Measurements from ENCODE around the gene CORO2B. TPM values are rescaled to one million over a fixed set of nuclear protein-coding genes. Genes with fewer than 3 reads are reported as not detected.

CORO2B gene
- total RNA-seq, 1 donor from 2014 or later = 1.0 TPM

GRCh38 chr15:68559345-68560310 is 19.2 kb upstream of the CORO2B start:
- no peak overlapping the region for H3K27ac ChIP-seq (ENCODE audit: low read depth, low read length)
- no peaks in the 10 kb centered on the region for H3K9me3 ChIP-seq (ENCODE audit: control insufficient read depth in 3 of 3, low read length in 3 of 3)
- no peaks in the 10 kb centered on the region for H3K36me3 ChIP-seq (ENCODE audit: control insufficient read depth in 3 of 3, insufficient read depth in 3 of 3, low read length in 3 of 3)
- H3K4me1 ChIP-seq (ENCODE audit: control insufficient read depth in 3 of 3, insufficient read depth in 3 of 3, low read length in 3 of 3) = peaks cover 7 to 11% (median 8%) of the 10 kb centered on the region in 3 donors
- peak overlapping the region in 2 of 3 donors; percentile 45 to 66 for H3K9ac ChIP-seq (ENCODE audit: low read depth in 1 of 3, low read length in 3 of 3)
- peak overlapping the region; percentile 68 to 72 (median 69) for H3K4me3 ChIP-seq (ENCODE audit: low read length in 3 of 3)
- peaks cover 0 to 42% (median 24%) of the 10 kb centered on the region in 3 donors for H3K27me3 ChIP-seq (ENCODE audit: control insufficient read depth in 3 of 3, insufficient read depth in 3 of 3, low read length in 3 of 3)

GRCh38 chr15:68560501-68561113 is 18.2 kb upstream of the CORO2B start:
- Histone ChIP-seq H3K9ac (ENCODE audit: low read depth in 1 of 3, low read length in 3 of 3) (no peak overlapping the region), H3K4me3 (ENCODE audit: low read length in 3 of 3) (no peak overlapping the region), H3K27me3 (ENCODE audit: control insufficient read depth in 3 of 3, insufficient read depth in 3 of 3, low read length in 3 of 3) (peaks cover 0 to 39% (median 22%) of the 10 kb centered on the region in 3 donors), H3K4me1 (ENCODE audit: control insufficient read depth in 3 of 3, insufficient read depth in 3 of 3, low read length in 3 of 3) (peaks cover 7 to 11% (median 8%) of the 10 kb centered on the region in 3 donors), H3K27ac (ENCODE audit: low read depth, low read length) (no peak overlapping the region), H3K36me3 (ENCODE audit: control insufficient read depth in 3 of 3, insufficient read depth in 3 of 3, low read length in 3 of 3) (no peaks in the 10 kb centered on the region), H3K9me3 (ENCODE audit: control insufficient read depth in 3 of 3, low read length in 3 of 3) (no peaks in the 10 kb centered on the region)

GRCh38 chr15:68561171-68561900 is 17.5 kb upstream of the CORO2B start:
- Histone ChIP-seq H3K9ac (ENCODE audit: low read depth in 1 of 3, low read length in 3 of 3) (no peak overlapping the region), H3K4me1 (ENCODE audit: control insufficient read depth in 3 of 3, insufficient read depth in 3 of 3, low read length in 3 of 3) (peaks cover 7 to 11% (median 8%) of the 10 kb centered on the region in 3 donors), H3K4me3 (ENCODE audit: low read length in 3 of 3) (no peak overlapping the region), H3K9me3 (ENCODE audit: control insufficient read depth in 3 of 3, low read length in 3 of 3) (no peaks in the 10 kb centered on the region), H3K36me3 (ENCODE audit: control insufficient read depth in 3 of 3, insufficient read depth in 3 of 3, low read length in 3 of 3) (no peaks in the 10 kb centered on the region), H3K27me3 (ENCODE audit: control insufficient read depth in 3 of 3, insufficient read depth in 3 of 3, low read length in 3 of 3) (peaks cover 0 to 39% (median 22%) of the 10 kb centered on the region in 3 donors), H3K27ac (ENCODE audit: low read depth, low read length) (no peak overlapping the region)

- no peaks in the 10 kb centered on the region for H3K9me3 ChIP-seq (ENCODE audit: control insufficient read depth in 3 of 3, low read length in 3 of 3)
- no peak overlapping the region for H3K27ac ChIP-seq (ENCODE audit: low read depth, low read length)
- peaks cover 0 to 39% (median 22%) of the 10 kb centered on the region in 3 donors for H3K27me3 ChIP-seq (ENCODE audit: control insufficient read depth in 3 of 3, insufficient read depth in 3 of 3, low read length in 3 of 3)
- peaks cover 7 to 11% (median 8%) of the 10 kb centered on the region in 3 donors for H3K4me1 ChIP-seq (ENCODE audit: control insufficient read depth in 3 of 3, insufficient read depth in 3 of 3, low read length in 3 of 3)
- no peak overlapping the region for H3K4me3 ChIP-seq (ENCODE audit: low read length in 3 of 3)
- H3K36me3 ChIP-seq (ENCODE audit: control insufficient read depth in 3 of 3, insufficient read depth in 3 of 3, low read length in 3 of 3) = no peaks in the 10 kb centered on the region
- no peak overlapping the region for H3K9ac ChIP-seq (ENCODE audit: low read depth in 1 of 3, low read length in 3 of 3)
Observed at GRCh38 chr15:68561901-68562300, 16.9 kb upstream of the CORO2B start.

- Histone ChIP-seq H3K36me3 (ENCODE audit: control insufficient read depth in 3 of 3, insufficient read depth in 3 of 3, low read length in 3 of 3) (no peaks in the 10 kb centered on the region), H3K27me3 (ENCODE audit: control insufficient read depth in 3 of 3, insufficient read depth in 3 of 3, low read length in 3 of 3) (peaks cover 0 to 19% (median 16%) of the 10 kb centered on the region in 3 donors), H3K4me3 (ENCODE audit: low read length in 3 of 3) (no peak overlapping the region), H3K27ac (ENCODE audit: low read depth, low read length) (no peak overlapping the region), H3K9me3 (ENCODE audit: control insufficient read depth in 3 of 3, low read length in 3 of 3) (no peaks in the 10 kb centered on the region), H3K9ac (ENCODE audit: low read depth in 1 of 3, low read length in 3 of 3) (no peak overlapping the region), H3K4me1 (ENCODE audit: control insufficient read depth in 3 of 3, insufficient read depth in 3 of 3, low read length in 3 of 3) (peaks cover 7 to 9% (median 8%) of the 10 kb centered on the region in 3 donors)
Observed at GRCh38 chr15:68564173-68564572, 14.6 kb upstream of the CORO2B start.

- Histone ChIP-seq H3K27me3 (ENCODE audit: control insufficient read depth in 3 of 3, insufficient read depth in 3 of 3, low read length in 3 of 3) (peaks cover 0 to 13% (median 11%) of the 10 kb centered on the region in 3 donors), H3K4me3 (ENCODE audit: low read length in 3 of 3) (no peak overlapping the region), H3K36me3 (ENCODE audit: control insufficient read depth in 3 of 3, insufficient read depth in 3 of 3, low read length in 3 of 3) (no peaks in the 10 kb centered on the region), H3K9ac (ENCODE audit: low read depth in 1 of 3, low read length in 3 of 3) (no peak overlapping the region), H3K27ac (ENCODE audit: low read depth, low read length) (no peak overlapping the region), H3K9me3 (ENCODE audit: control insufficient read depth in 3 of 3, low read length in 3 of 3) (no peaks in the 10 kb centered on the region), H3K4me1 (ENCODE audit: control insufficient read depth in 3 of 3, insufficient read depth in 3 of 3, low read length in 3 of 3) (no peaks in the 10 kb centered on the region)
Observed at GRCh38 chr15:68565234-68565633, 13.6 kb upstream of the CORO2B start.

- H3K27ac ChIP-seq (ENCODE audit: low read depth, low read length) = no peak overlapping the region
- H3K27me3 ChIP-seq (ENCODE audit: control insufficient read depth in 3 of 3, insufficient read depth in 3 of 3, low read length in 3 of 3) = peaks cover 0 to 9% (median 8%) of the 10 kb centered on the region in 3 donors
- no peaks in the 10 kb centered on the region for H3K9me3 ChIP-seq (ENCODE audit: control insufficient read depth in 3 of 3, low read length in 3 of 3)
- H3K36me3 ChIP-seq (ENCODE audit: control insufficient read depth in 3 of 3, insufficient read depth in 3 of 3, low read length in 3 of 3) = no peaks in the 10 kb centered on the region
- no peaks in the 10 kb centered on the region for H3K4me1 ChIP-seq (ENCODE audit: control insufficient read depth in 3 of 3, insufficient read depth in 3 of 3, low read length in 3 of 3)
- no peak overlapping the region for H3K9ac ChIP-seq (ENCODE audit: low read depth in 1 of 3, low read length in 3 of 3)
- H3K4me3 ChIP-seq (ENCODE audit: low read length in 3 of 3) = no peak overlapping the region
Observed at GRCh38 chr15:68565726-68566125, 13.1 kb upstream of the CORO2B start.

- Histone ChIP-seq H3K27me3 (ENCODE audit: control insufficient read depth in 3 of 3, insufficient read depth in 3 of 3, low read length in 3 of 3) (peaks cover 0 to 7% (median 6%) of the 10 kb centered on the region in 3 donors), H3K4me1 (ENCODE audit: control insufficient read depth in 3 of 3, insufficient read depth in 3 of 3, low read length in 3 of 3) (no peaks in the 10 kb centered on the region), H3K9ac (ENCODE audit: low read depth in 1 of 3, low read length in 3 of 3) (no peak overlapping the region), H3K36me3 (ENCODE audit: control insufficient read depth in 3 of 3, insufficient read depth in 3 of 3, low read length in 3 of 3) (no peaks in the 10 kb centered on the region), H3K27ac (ENCODE audit: low read depth, low read length) (no peak overlapping the region), H3K4me3 (ENCODE audit: low read length in 3 of 3) (no peak overlapping the region), H3K9me3 (ENCODE audit: control insufficient read depth in 3 of 3, low read length in 3 of 3) (no peaks in the 10 kb centered on the region)
Observed at GRCh38 chr15:68566377-68566954, 12.3 kb upstream of the CORO2B start.

GRCh38 chr15:68567345-68567744 is 11.4 kb upstream of the CORO2B start:
- H3K27ac ChIP-seq (ENCODE audit: low read depth, low read length) = no peak overlapping the region

More at GRCh38 chr15:68567345-68567744, 11.4 kb upstream of the CORO2B start:
- no peaks in the 10 kb centered on the region for H3K4me1 ChIP-seq (ENCODE audit: control insufficient read depth in 3 of 3, insufficient read depth in 3 of 3, low read length in 3 of 3)
- no peak overlapping the region for H3K4me3 ChIP-seq (ENCODE audit: low read length in 3 of 3)
- H3K9me3 ChIP-seq (ENCODE audit: control insufficient read depth in 3 of 3, low read length in 3 of 3) = no peaks in the 10 kb centered on the region
- H3K27me3 ChIP-seq (ENCODE audit: control insufficient read depth in 3 of 3, insufficient read depth in 3 of 3, low read length in 3 of 3) = peaks cover 0 to 8% (median 4%) of the 10 kb centered on the region in 3 donors
- no peak overlapping the region for H3K9ac ChIP-seq (ENCODE audit: low read depth in 1 of 3, low read length in 3 of 3)
- H3K36me3 ChIP-seq (ENCODE audit: control insufficient read depth in 3 of 3, insufficient read depth in 3 of 3, low read length in 3 of 3) = no peaks in the 10 kb centered on the region
